Measurements from ENCODE around the gene AOX1.
A peak's percentile ranks its signal among the peaks of the same experiment; 100 is the strongest.
"Not testable (repeated sequence)": the region's sequence is repeated elsewhere in the genome, so short reads cannot be mapped to it uniquely, and the experiment has no call there.

The AOX1 gene

DNA sequence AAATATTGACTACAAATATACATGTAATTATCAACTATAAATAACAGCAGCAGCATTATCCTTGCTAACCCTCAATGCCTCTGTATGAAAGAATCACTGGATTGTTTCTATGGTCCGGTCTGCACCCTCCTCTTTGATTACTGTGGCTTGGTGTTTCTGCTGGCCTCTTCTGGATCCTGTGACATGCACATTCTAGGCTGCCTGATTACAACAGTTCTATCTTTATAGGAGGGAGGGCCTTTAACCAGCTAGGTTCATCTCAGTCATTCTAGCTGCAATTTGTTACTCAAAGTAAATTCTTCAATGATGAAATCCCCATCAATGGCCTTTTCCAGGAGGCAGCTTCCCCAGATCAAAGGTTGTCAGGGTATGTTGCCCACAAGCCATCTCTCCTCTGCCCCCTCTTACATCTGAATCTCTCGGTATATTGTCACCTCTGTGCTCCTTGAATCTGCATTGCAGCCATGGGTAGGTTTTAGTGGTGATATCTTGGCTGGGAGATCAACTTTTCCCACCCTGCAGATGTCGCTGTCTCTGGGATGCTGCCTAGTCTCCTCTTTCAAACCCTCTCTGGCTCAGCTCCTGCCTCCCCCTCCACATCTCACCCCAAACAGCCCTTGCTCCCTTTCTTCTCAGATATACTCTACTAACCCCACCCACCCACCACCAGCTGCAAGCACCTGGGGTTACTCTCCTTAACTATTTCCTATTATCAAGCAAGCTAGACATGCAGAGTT is 119.7 kb downstream of the AOX1 start:
- no peak for DNase-seq

DNA sequence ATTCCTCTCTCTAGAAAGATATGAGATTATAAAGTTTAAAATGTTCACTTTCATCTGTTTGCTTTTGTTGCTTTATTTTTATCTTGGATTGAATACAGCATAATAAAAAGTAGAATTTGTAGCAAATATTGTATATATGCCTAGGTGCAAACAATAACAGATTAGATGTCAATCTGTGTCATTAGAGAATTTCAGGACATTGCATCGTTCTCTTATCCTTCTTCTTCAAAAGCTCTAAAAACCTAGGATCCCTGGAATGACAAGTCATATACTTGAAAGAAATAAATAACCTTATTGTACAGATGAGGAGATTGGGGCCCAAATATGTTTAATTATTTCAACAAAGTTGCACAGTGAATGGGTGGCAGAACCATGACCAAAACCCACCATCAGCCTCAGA is 123.1 kb downstream of the AOX1 start:
- no peak for DNase-seq

DNA sequence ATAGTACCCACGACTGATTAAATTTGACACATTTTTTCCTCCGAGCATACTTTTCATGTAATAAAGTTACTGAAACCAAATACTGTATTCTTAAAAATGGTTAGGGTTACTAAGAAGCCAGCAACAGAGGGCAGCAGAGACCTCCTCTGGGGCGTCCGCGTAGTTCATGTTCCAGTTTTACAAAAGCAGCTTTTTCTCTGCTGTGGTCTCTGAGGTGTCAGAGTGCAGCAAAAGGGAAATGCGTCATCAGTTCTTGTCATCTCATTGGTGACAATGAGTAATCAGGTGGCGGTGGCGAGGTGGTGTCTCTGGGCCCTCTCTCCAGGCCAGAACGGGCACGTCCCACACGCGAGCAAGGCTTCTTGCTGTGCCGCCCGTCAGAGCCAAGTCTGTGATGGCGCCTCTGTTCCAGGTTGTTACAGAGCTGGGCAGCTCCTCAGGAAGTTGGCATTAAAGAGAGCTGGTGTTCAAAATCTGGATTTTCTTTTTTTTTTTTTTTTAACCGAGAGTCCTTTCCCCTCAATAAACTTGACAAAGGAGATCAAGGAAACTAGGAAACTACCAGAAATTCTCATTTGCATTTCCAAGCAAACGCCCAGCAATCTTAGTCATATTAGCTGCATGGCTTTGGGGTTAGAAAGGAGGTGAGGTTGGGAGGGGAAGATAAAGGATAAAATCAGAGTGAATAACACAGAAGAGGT is 127.3 kb downstream of the AOX1 start:
- DNase-seq: peak; percentile 98

DNA sequence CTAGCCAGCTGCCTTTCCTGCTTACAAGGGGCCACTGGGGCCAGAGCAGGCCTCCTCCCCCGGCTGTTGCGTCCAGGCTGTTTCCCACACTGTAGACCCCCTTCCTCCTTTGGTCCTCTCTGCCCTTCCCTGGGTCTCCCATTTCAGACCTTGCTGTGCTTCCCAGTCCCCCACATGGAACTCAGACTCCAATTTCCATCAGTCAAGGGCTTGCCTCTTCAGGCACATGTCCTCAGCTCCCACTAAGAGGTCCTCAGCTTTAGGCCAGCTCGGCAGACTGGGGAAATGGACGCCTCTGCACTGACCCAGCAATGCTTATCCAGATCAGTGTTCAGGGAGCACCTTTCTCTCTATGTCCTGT is 127.9 kb downstream of the AOX1 start:
- DNase-seq: peak; percentile 36

DNA sequence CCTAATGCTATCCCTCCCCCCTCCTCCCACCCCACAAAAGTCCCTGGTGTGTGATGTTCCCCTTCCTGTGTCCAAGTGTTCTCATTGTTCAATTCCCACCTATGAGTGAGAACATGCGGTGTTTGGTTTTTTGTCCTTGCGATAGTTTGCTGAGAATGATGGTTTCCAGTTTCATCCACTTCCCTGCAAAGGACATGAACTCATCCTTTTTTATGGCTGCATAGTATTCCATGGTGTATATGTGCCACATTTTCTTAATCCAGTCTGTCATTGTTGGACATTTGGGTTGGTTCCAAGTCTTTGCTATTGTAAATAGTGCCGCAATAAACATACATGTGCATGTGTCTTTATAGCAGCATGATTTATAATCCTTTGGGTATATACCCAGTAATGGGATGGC is 129.2 kb downstream of the AOX1 start:
- not testable (repeated sequence) for DNase-seq

DNA sequence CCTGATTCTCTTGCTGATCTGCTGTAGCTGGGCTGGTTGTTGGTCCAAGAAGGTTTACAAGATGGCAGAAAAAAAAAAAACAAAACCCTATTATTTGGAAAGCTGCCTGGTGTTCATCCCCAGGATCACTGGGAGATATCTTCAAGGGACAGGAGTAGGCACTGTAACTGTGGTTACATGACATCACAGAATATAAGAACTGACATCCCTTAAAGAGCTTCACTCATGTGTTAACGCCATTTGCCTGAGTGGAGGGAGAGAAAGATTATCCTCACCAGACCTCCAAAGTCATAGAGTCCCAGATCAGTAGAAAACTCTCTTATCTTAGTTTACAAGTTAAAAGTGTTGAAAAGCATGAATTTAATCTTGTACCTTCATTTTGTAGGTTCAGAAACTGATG is 130.6 kb downstream of the AOX1 start:
- no peak for DNase-seq

Measured in stimulated activated CD4-positive, alpha-beta T cell treated with anti-CD3 and anti-CD28 coated beads, Interleukin-15, amount 100 ng/mL, for 24 hours (primary cell).